ENCODE data around the gene DUSP6.
A peak's percentile ranks its signal among the peaks of the same experiment; 100 is the strongest.

The DUSP6 gene, protein sequence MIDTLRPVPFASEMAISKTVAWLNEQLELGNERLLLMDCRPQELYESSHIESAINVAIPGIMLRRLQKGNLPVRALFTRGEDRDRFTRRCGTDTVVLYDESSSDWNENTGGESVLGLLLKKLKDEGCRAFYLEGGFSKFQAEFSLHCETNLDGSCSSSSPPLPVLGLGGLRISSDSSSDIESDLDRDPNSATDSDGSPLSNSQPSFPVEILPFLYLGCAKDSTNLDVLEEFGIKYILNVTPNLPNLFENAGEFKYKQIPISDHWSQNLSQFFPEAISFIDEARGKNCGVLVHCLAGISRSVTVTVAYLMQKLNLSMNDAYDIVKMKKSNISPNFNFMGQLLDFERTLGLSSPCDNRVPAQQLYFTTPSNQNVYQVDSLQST
- total RNA-seq = 38.5 reads per million, percentile 62 among the genes with 10 or more reads in this experiment

DNA sequence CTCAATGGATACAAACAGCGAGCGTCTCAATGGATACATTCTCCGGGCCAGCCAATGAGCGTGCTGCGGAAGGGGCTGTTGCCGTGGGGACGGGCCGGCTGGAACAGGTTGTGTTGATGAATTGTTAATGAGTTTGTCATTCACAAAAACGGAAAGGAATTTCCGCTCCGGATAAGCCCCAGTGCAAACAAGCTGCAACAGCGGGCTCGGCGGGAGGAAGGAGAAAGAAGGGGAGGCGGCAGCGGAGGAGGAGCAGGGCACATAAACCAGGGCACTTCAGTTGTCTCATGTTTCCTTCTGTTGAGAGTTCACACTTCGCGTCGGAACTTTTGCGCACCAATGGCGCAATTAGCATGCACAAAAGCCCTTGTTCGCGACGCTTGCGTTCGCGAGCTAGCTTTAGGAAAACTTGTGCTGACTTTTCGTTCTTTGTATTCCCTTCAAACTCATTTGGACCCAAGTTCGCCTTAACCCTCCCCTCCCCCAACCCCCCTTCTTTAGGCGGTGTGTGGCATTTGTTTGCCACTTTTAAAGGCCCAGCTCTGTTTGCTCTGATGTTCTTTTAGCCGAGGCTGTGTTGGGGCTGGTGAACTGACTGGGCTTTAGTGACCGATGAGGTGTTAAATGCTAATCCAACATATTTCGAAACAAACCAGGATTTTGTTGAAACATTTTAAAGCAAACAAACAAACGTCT is at the start of gene DUSP6:
Gene DUSP6 (minus strand): TSS at position 10 of the 696 bp plus-strand sequence. CDS start 462 bp downstream, outside the sequence.
- peak; percentile 71 for DNase-seq

GRCh38 chr12:89401433-89402058 is 49.2 kb upstream of the DUSP6 start:
- no peak for DNase-seq

DNA sequence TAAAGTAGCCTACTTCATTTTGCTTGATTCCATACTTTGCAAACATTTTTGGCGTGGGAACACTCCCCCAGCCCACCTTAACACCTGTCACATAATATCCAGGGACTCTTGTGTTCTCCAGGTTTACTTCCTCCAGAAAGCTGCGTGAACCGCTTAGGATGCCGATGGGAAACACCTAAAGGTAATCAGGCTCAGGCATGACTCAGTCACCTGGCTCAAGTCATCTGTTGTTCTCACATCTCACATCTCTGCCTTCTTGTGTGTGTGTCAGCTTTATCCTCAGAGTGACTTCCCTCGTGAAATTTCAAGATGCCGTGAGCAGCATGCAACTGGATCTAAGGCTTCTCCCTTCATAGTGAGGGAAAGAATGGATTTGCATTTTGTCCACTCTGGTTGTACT is 48.1 kb upstream of the DUSP6 start:
- DNase-seq = no peak

DNA sequence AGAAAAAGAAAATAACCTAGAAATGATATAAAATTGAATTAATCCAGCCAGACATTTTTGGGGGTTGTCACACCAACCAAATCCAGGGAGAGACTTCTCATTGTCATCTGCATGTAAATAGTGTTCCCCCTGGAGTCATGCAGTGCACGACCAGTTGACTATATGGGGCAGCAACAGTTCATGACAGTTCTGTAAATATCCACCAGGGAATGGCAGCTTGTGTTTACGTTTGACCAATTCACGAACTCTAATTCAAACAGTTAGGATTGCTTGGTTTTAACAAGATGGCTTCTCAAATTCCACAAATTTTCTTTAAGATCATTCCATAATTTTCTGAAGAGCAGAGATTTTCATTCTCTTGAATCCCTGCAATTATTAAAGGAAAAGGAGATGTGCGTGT is 43.4 kb upstream of the DUSP6 start:
- DNase-seq = no peak

DNA sequence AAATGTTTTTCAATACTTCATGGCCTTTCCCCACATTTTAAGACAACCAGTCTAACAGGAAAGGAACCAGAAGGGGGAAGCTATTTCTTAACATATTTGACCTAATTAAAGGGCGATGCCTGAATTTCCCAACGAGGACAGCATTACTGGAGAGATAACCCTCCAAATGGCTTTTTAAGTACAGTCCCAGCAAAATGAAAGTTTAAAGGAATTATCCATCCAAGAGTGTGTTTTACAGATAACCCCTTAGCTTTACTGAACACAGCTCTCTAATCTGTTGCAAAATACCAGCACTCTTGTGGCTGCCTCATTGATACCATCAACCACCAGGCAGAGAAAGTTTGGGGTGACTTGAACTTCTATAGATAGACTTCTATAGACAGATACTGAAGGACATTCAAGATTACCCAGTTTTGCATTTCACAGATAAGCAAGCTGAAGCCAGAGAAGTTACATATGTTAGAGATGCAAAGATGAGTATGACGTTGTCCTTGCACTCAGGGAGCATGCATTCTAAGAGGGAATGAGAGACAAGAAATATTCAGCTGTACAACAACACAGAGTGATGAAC is 41.3 kb upstream of the DUSP6 start:
- no peak for DNase-seq

GRCh38 chr12:89392391-89392790 is 40.1 kb upstream of the DUSP6 start:
- DNase-seq = no peak

DNA sequence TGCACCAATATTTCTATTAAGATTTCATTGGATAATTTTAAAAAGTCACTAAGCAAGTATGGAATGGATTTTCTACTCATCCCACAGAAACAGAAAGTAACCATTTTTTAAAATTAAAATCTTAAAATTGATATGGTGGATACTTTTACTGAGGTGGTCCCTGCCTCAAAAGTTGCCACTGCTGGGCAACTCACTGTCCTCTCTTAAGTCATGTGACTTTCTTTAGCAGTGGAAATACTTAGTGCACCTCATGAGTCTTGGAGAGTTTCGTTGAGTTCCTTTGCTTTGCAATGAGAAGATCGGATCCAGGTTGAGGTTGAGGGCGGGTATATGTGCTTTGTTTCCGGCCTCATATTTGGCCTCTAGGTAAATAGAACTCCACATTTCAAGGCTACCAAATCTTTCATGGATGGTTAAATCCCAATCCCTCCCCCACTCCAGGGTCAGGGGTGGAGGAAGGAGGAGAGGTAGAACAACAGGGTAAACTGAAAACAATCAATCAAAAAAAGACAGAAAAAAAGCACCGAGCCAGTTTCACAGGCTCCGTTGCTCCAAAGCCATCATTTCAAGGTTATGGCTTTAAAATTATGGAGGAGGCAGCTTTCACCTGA is 39.5 kb upstream of the DUSP6 start:
- DNase-seq = no peak

GRCh38 chr12:89390802-89391673 is 38.7 kb upstream of the DUSP6 start:
- no peak for DNase-seq

- DNase-seq = no peak
Measured at GRCh38 chr12:89389755-89390661, 37.7 kb upstream of the DUSP6 start.

GRCh38 chr12:89386138-89386537 is 33.8 kb upstream of the DUSP6 start:
- no peak for DNase-seq

DNA sequence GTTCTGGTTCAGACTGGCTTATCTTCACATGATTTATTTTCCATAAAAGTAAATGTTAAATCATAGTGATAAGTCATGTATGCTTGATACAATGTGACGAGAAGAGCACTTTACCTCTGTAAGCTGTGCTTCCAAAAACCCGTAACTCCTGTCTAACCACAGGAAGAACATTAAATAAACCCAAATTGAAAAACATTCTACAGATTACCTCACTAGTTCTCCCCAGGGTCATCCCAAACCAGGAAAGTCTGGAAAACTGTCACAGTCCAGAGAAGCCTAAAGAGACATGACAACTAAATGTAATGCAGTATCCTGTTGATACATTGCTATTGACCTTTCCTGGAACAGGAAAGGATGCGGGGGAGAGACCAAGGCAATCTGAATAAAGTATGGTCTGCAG is 32.5 kb upstream of the DUSP6 start:
- DNase-seq = no peak

DNA sequence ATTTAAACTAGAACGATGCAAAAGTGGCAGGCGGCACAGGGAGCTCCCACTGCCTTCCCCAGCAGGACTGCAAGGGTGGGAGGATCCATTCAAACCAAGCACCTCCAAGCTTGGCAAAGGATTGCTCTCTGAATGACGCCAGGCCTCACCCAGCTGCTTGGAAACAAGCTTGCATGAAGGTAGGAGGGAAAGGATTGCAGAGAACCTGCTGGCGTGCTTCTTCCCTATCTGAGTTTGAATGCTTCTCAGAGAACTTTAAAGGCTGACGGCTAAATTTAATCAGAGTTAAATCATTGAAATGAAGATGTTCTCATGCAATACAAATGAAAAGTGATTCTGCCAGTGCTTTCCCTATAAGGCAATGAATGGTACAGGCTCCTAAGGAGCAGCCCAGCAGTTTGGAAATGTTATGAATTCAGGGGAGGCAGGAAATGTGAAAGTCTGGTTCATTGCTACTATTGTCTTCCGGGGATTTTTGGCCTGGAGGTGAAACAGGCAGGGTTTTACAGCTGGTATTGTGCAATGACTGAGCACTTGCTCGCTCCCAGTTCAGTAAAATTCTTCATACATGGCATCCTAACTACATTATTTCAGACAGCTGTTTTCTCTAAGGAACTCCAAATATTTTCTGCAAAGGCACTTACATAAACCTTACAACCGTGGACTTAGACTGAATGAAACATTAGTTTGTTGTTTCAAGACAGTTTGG is 31.9 kb upstream of the DUSP6 start:
- no peak for DNase-seq

DNA sequence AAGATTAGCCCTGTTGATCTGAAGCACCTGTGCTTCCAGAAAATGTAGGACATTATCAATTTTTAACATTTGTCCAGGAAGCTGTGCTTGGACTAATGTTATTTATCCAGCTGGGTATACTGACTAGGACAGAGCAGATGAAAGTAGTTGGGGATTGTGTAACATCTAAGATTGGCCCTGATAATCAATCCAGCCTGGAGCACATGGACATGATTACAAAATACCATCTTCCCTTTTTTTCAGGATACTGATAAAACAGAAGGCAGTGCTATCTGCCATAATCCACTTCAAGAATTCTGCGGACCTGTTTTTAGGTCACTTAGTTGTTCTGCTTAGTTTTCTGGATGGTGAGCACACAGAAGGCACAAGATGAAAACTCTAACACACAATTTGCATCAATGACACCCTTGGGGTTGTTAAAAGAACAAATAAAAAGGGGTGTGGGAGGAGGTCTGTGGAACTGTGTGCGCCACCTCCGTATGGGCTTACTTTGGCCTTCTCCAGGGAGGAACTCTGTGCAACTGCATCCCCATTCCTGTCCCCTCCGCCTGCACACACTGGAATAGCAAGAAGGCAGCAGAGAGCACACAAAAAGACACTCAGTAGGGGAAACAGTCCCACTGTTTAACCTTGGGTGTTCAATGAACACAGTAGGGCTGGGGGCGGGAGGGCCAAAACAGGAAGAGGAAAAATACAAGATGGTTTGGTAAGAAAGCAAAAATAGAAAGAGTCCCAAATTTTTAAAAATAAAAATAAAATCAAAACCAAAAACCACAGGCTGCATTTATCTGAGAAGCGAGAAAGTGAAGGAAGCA is 31.1 kb upstream of the DUSP6 start:
- DNase-seq = no peak

GRCh38 chr12:89382328-89382727 is 30.0 kb upstream of the DUSP6 start:
- no peak for DNase-seq

- no peak for DNase-seq
Measured at GRCh38 chr12:89379839-89380467, 27.7 kb upstream of the DUSP6 start.

- no peak for DNase-seq
Measured at GRCh38 chr12:89379148-89379838, 27.0 kb upstream of the DUSP6 start.

DNA sequence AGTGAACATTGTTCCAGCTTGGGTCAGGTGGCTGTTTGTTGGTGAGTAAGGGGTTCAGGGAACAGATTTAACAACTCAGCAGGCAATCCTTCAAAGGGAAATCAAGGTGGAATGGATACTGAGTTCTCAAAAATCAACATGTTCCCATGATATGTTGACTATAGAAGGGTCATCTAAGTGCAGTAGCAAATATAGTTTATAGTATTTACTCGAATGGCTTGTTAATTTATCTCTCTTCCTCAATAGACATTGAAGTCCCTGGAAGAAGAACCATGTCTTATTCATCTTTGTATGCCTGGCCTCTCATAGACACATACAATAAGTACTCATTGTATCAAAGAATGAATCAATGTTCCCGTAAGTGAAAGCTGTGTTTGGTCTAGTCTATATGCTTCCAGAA is 24.5 kb upstream of the DUSP6 start:
- DNase-seq = no peak

DNA sequence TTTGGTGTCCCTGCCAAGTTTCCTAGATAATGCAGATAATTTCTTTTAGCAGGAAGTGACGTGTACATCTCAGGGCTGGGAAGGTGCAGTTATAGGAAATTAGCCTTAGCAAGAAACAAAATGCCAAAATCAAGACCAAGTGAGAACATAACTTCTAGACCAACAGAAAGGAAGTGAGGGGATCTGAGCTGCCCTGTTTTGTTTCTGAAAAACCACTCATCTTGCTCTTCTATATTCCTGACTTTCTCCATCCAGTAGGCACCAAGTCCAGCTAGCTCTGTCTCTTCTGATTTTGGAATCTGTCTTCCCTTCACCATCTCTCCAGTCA is 23.9 kb upstream of the DUSP6 start:
- DNase-seq = no peak

Data from effector CD4-positive, alpha-beta T cell (primary cell).